HG02759 (cell line): ENCODE data around the gene KCNMB2.

Source experiments
- ATAC-seq: cut with Tn5 transposase; IDR thresholded peaks from one replicate; pipeline ENCODE4 v1.9.1; 2021; ENCODE audit warnings: mild to moderate bottlenecking, moderate library complexity; ENCODE audit not compliant: unreplicated experiment

KCNMB2 gene

GRCh38 chr3:178536211-178537079, at the start of gene KCNMB2:
TSS of gene KCNMB2 (plus strand) at chr3:178536436.
- no peak for ATAC-seq

DNA sequence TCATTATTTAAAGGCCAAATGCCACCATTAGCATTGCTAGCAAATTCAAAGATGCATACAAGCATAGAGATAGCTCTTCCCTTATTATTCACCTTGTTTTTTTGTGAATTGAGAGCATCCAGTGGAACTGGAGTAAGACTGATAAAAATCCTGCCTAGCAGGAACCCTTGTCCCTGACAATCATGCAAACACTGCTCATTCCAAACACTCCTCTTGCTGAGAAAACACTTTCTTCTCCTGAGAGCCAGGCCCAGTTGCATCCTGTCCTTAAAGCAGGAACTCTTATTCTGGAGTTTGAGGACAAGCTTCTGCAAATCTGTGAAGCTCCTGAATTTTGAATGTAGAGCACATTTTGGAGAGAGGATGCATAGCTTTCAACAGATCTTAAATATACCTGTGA, 49.3 kb upstream of the KCNMB2 start:
- ATAC-seq = no peak

DNA sequence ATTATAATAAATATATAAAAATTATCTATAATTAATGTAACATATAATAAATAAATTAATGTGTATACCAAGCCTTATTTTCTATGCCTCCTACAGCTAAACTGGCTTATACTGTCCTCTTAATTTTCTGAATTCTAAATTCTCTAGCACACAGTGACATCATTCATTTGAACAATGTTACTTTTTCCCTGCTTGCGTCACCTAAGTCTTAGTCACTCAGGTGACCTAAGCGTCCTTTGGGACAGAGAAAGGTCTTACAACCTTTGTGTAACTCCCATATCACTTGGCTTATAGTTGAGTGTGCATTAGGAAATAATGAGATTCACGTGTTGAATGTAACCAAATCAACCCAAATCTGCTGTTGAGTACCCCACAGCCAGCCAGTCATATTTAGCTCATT, 48.5 kb upstream of the KCNMB2 start:
- no peak for ATAC-seq

DNA sequence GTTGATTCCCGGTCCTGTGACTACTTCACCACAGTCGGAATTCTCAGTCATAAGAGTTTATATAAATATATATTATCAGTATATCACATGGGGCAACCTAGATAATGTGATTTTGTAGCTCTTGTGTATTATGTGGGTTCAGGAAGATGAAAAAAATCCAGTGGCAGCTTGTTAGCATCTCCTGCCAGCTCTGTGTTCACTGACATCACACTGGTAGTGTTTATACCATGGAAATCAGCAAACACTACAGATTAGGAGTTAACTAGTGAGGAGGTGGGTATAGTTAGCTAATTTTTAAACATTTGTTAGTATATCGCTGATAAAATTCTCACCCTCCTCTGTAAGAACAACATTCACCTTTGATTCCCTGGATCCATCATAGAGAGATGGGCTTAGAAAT, 44.5 kb upstream of the KCNMB2 start:
- ATAC-seq = no peak

GRCh38 chr3:178492491-178492890, 43.7 kb upstream of the KCNMB2 start:
- ATAC-seq = no peak

DNA sequence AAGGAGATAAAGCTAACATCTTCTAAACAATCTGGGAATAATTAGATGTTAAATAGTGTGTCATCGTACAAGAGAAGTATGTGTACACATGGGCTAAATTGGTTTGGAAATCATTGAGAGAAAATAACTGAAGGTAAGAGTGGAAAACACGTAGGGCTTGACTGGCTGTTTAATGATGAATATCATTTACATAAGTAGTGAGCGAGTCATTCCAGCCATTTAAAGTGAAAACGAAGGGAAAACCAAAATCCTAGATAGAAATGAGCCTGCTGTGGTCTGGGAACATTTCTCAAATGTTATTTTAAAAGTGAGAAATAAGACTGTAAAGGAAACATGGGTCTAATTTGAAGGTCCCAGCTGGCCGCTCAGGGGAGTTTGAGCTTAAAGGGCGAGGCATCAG, 41.9 kb upstream of the KCNMB2 start:
- no peak for ATAC-seq

- ATAC-seq = no peak
These were observed 39.3 kb upstream of the KCNMB2 start for GRCh38 chr3:178496911-178497310.

DNA sequence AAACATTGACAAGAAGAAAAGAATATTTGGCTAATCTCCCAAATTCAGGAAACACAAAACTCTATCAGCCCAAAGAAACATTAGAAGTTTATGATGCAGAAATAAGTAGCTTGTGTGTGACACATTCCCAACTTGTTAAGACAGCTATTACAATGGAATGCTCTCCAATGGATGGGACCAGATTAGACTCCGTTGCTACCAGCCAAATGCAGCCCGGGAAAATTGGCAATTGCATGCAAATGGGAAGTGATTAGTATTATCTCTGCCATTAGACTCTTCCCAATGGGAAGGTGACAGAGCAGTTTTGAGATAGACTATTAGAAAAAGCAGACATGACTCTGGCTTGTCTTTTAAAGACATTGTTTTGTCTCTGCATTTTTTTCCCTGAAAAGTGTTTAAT, 37.4 kb upstream of the KCNMB2 start:
- ATAC-seq = no peak

DNA sequence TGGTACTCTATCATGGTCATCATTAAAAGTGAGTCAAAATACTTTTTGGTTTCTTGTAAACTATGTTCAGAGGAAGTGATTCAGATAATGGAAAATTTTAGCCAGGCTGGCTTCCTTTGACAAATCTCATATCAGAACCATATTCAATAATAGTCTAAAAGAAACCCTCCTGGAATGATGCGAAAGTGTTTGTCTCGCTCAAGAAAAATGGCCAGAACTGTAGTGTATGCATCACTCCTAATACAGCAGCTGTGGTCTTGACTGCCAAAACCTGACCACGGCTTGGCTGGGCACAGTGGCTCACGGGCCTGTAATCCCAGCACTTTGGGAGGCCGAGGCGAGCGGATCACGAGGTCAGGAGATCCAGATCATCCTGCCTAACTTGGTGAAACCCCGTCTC, 35.6 kb upstream of the KCNMB2 start:
- no peak for ATAC-seq

DNA sequence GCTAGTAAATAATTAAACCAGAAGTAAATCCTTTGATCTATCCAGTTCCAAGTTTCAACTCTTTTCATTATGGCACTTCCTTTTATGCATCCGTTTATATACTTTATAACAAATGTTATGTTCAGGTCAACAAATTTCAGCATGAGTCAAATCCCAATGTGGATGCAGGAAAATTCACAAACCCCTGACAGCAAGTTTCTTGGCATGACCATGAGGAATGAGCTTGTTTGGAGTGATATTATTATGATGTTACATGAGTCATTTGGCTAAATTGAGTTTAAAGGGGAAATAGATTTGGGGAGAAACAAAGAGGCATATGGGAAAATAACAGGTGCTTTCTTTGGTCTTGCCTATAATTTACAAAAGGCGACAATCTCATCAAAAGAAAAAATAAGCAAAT, 32.1 kb upstream of the KCNMB2 start:
- no peak for ATAC-seq

DNA sequence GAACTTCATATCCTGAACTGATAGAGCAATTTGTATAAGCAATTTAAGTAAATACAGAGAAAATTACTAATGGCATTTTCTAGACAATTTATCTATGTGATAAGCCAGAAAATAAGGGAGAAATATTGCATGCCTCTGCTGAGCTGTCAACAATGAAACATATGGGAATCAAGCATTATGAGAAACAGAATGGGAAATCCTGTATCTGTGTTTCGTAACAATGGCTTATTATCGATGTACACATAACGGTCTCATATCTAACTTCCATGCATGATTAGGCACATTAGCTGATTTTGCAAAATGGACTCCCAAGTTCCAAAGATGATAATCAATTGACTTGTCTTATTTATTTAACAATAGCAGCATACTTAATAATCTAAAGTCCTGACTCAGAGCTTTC, 30.4 kb upstream of the KCNMB2 start:
- no peak for ATAC-seq

DNA sequence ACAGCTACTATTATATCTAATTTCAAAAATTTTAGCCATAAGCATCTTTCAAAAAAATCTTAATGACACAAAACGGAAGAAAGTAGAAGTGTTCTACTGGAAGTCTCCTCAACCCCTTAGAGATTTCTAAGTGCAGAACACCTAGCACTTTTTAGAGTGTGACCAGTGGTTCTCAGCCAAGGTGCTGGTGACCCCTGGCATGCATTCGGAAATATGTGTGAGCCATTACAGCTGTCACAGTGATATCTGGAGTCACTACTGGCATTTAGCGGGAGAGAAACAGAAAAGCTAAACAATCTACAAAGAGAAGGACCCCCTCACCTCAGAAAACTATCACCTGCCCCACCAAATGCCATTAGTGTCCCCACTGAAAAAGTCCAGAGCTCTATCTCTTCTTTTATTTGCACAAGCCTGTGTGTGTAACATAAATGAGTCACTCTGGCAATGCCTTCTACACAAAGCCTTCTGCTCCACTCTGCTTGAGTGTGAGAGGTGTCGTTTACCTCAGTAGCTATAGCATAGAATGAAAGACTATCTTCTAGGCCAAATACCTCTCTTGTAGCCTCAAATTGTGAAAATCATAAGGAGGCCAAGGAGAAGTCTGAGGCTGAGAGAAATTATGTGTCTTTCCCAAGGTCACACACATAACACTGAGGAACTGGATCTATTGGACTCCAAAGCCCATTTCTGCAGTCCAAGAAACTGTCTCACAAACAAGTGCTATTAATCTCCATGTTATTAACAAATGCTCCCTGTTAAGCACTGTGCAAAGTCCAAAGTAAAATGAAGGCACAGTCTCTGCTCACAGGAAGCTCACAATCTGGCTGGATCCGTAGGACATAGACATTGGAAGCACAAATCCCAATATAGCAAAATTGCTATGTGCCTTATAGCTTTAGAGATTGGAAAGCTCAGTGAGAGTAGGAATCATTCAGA, 28.5 kb upstream of the KCNMB2 start:
- no peak for ATAC-seq

DNA sequence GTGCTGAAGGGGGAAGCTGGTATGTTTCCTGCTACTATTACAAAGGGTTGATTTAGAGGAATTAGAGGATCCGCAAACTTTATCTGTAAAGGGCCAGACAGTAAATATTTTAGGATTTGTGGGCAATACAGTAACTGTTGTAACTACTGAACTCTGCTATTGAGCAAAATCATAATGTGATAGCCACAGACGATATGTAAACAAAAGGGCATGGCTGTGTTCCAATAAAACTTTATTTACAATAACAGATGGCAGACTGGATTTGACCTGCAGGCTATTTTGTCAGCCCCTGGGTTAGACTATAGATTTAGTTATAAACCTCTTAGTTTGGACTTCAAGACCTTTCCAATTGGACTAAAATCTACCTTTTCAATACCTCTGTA, 27.8 kb upstream of the KCNMB2 start:
- ATAC-seq = no peak

- ATAC-seq = no peak
These were observed 25.7 kb upstream of the KCNMB2 start for GRCh38 chr3:178510496-178510895.

- ATAC-seq = no peak
These were observed 23.6 kb upstream of the KCNMB2 start for GRCh38 chr3:178512647-178513046.

GRCh38 chr3:178513546-178514380, 22.5 kb upstream of the KCNMB2 start:
- ATAC-seq = no peak

- no peak for ATAC-seq
These were observed 21.8 kb upstream of the KCNMB2 start for GRCh38 chr3:178514401-178514800.

DNA sequence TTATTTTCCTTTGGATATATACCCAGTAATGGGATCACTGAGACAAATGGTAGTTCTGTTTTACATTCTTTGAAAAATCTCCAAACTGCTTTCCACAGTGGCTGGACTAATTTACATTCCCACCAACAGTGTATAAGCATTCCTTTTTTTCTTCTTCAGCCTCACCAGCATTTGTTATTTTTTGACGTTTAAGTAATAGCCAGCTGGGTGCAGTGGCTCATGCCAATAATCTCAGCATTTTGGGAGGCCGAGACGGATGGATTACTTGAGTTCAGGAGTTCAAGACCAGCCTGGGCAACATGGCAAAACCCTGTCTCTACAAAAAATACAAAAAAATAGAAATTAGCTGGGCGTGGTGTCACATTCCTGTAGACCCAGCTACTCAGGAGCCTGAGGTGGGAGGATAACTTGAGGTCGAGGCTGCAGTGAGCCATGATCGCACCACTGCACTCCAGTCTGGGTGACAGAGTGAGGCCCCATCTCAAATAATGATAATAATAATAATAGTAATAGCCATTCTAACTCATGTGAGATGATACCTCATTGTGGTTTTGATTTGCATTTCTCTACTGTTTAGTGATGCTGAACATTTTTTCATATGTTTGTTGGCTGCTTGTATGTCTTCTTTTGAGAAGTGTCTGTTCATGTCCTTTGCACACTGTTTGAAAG, 21.0 kb upstream of the KCNMB2 start:
- peak; percentile 32 for ATAC-seq

- ATAC-seq = no peak
These were observed 18.4 kb upstream of the KCNMB2 start for GRCh38 chr3:178517665-178518334.
